H1 (cell line): ENCODE data around the gene BABAM2. TPM values are rescaled to one million over a fixed set of nuclear protein-coding genes. Genes with fewer than 3 reads are reported as not detected.

Source experiments
- BRCA1 ChIP-seq: IDR thresholded peaks from 2 replicates; pipeline ENCODE4 v1.6.1; 2012; ENCODE audit warnings: low read depth, low read length, improper control_type of control experiment
- SP1 ChIP-seq: IDR thresholded peaks from 2 replicates; pipeline ENCODE4 v1.6.1; 2011; ENCODE audit warnings: low read depth, low read length
- polyA plus RNA-seq, 7 experiments: library from polyadenylated mRNA; depleted of rRNA in 3 of 7; stranded (reverse) in 5 of 7; unstranded in 2 of 7; fragments of >200 nt in 5 of 7; fragments of 200-250 nt in 2 of 7; gene quantifications; 1 replicate in 5 of 7; 2 replicates in 1 of 7; 4 replicates in 1 of 7; pipeline versions ENCODE4 v1.2.1 to v1.2.3, GENCODE V29; 2011 to 2013; ENCODE audit warnings: missing spikeins in 2 of 7, mixed read lengths in 2 of 7
- total RNA-seq: library from RNA; stranded (reverse); fragmentation: NEBNext Ultra II Directional; extraction: Animal tissue kit (Norgen Biotek cat#: 25700); gene quantifications from 2 replicates; pipeline ENCODE4 v1.2.1, GENCODE V29; 2021
- TF ChIP-seq, protein P1 (sequence below), 3 experiments: IDR thresholded peaks; 1 replicate in 2 of 3; 2 replicates in 1 of 3; pipeline versions ENCODE4 v1.5.1 to v1.6.1; 2011; ENCODE audit warnings: low read length in 3 of 3, mild to moderate bottlenecking in 3 of 3, inconsistent platforms in 2 of 3, low read depth in 1 of 3, moderate library complexity in 1 of 3; ENCODE audit not compliant: insufficient read depth in 1 of 3; ENCODE audit errors: control extremely low read depth in 1 of 3

Gene BABAM2
- total and polyA plus RNA-seq, 2 of the 8 experiments (the other 6 are each of a cell fraction or from before 2014, with no cell fraction given): 15.8 to 20.9 TPM

DNA sequence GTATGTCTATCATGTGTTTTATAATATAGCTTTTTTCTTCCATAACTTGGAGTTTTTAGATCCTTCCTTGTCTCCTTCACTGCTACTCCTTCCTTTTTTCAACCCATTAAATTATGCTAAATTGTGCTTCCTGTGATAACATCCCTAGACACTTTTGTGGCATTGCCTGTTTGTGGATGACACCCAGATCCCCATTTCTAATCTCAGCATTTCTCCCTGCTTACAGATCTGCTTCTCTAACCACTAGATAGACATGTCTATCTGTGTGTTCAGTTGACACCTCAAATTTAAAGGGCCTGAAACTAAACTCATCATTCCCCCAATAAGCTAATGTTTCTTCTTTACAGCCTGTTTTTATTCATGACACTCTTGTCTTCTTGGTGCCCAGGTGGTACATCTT lies 244.8 kb downstream of the BABAM2 start (continued):
- TF ChIP-seq, protein P1, sequence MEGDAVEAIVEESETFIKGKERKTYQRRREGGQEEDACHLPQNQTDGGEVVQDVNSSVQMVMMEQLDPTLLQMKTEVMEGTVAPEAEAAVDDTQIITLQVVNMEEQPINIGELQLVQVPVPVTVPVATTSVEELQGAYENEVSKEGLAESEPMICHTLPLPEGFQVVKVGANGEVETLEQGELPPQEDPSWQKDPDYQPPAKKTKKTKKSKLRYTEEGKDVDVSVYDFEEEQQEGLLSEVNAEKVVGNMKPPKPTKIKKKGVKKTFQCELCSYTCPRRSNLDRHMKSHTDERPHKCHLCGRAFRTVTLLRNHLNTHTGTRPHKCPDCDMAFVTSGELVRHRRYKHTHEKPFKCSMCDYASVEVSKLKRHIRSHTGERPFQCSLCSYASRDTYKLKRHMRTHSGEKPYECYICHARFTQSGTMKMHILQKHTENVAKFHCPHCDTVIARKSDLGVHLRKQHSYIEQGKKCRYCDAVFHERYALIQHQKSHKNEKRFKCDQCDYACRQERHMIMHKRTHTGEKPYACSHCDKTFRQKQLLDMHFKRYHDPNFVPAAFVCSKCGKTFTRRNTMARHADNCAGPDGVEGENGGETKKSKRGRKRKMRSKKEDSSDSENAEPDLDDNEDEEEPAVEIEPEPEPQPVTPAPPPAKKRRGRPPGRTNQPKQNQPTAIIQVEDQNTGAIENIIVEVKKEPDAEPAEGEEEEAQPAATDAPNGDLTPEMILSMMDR (IDR thresholded peaks at IDR 0.05; ENCODE audit: control extremely low read depth in 1 of 3, insufficient read depth in 1 of 3, low read depth in 1 of 3, low read length in 3 of 3): no peak
- no peak for TF ChIP-seq BRCA1
- TF ChIP-seq SP1: no peak
- TF ChIP-seq, all 59 proteins: peak for 0
